HepG2 (cell line): ENCODE measurements around the gene ADAMTS17. TPM values are rescaled to one million over a fixed set of nuclear protein-coding genes. Genes with fewer than 3 reads are reported as not detected.

Source experiments
- ATAC-seq: fragments of 200-7000 bp; cut with Tn5 transposase; 3 replicates; pipeline ENCODE4 v1.9.1; 2020; ENCODE audit warnings: mild to moderate bottlenecking, moderate library complexity
- BruUV-seq: library from RNA; stranded (reverse); fragments of 400-500 nt; replicated peaks from 2 replicates; lab custom pipeline; 2021; lab: Mats Ljungman, UMichigan
- CTCF ChIA-PET: fragments of 300-600 bp; formaldehyde crosslinking; extraction: SDS; loops from one replicate; lab custom pipeline; 2021; ENCODE audit warnings: low total read pairs, inconsistent platforms, low intra/inter-chr PET ratio; lab: Yijun Ruan, JAX
- POLR2A ChIA-PET: fragments of 350-600 bp; sonication (Branson Sonifier 250); formaldehyde crosslinking; loops from one replicate; lab custom pipeline; 2020; ENCODE audit warnings: antibody characterized with exemption, inconsistent platforms; lab: Yijun Ruan, JAX
- DNase-seq: peaks from one replicate; pipeline ENCODE4 v3.0.0-alpha.2; 2015; ENCODE audit warnings: low spot score
- FAIRE-seq: peaks from 3 replicates; lab custom pipeline; 2011; peaks lifted over from hg19 to GRCh38; lab: Jason Lieb, UNC
- H2AFZ ChIP-seq: one replicate; pipeline ENCODE4 v1.6.1; 2011; ENCODE audit warnings: low read length, inconsistent platforms
- H3K27ac ChIP-seq: fragments of 300-600 bp; 3 replicates; pipeline ENCODE4 v1.8.0; 2011; ENCODE audit warnings: mixed run types, mild to moderate bottlenecking, mixed read lengths, low read length, inconsistent platforms; ENCODE audit not compliant: insufficient read depth; ENCODE audit errors: extremely low read length
- H3K27me3 ChIP-seq, 2 experiments: fragments of 200-600 bp in 1 of 2; 2 replicates in 1 of 2; 3 replicates in 1 of 2; pipeline versions ENCODE4 v1.6.0 to v1.8.0; 2011; ENCODE audit warnings: low read length in 2 of 2, mild to moderate bottlenecking in 2 of 2, moderate library complexity in 2 of 2, inconsistent platforms in 1 of 2; ENCODE audit not compliant: insufficient read depth in 2 of 2, control insufficient read depth in 1 of 2
- H3K36me3 ChIP-seq, 2 experiments: fragments of 200-600 bp in 1 of 2; replicated peaks in 1 of 2; 2 replicates in 1 of 2; 3 replicates in 1 of 2; pipeline versions ENCODE4 v1.5.1 to v1.8.0; 2011; ENCODE audit warnings: low read length in 2 of 2, inconsistent platforms in 1 of 2; ENCODE audit not compliant: insufficient read depth in 2 of 2, control insufficient read depth in 1 of 2
- H3K4me1 ChIP-seq: 2 replicates; pipeline ENCODE4 v1.5.1; 2012; ENCODE audit warnings: low read length, inconsistent platforms; ENCODE audit not compliant: insufficient read depth
- H3K4me2 ChIP-seq: 2 replicates; pipeline ENCODE4 v1.6.0; 2011; ENCODE audit warnings: low read depth, low read length, inconsistent platforms
- H3K4me3 ChIP-seq, 3 experiments: fragments of 200-600 bp in 1 of 3; sonication (generic), shearing (Covaris generic) in 1 of 3; replicated peaks in 1 of 3; 2 replicates each; pipeline ENCODE4 v1.5.1; 2011 to 2016; ENCODE audit warnings: low read length in 3 of 3, inconsistent platforms in 2 of 3, low read depth in 2 of 3, mild to moderate bottlenecking in 2 of 3, control low read depth in 1 of 3, mixed read lengths in 1 of 3; ENCODE audit not compliant: insufficient read depth in 1 of 3
- H3K79me2 ChIP-seq: one replicate; pipeline ENCODE4 v1.6.1; 2011; ENCODE audit warnings: low read length, inconsistent platforms; ENCODE audit not compliant: insufficient read depth
- H3K9ac ChIP-seq: 2 replicates; pipeline ENCODE4 v1.6.0; 2011; ENCODE audit warnings: mild to moderate bottlenecking, low read depth, low read length, inconsistent platforms; ENCODE audit not compliant: insufficient read depth
- H3K9me3 ChIP-seq: 2 replicates; pipeline ENCODE4 v1.5.1; 2012; ENCODE audit warnings: mild to moderate bottlenecking, low read length
- H4K20me1 ChIP-seq: 2 replicates; pipeline ENCODE4 v1.6.0; 2011; ENCODE audit warnings: inconsistent platforms, mild to moderate bottlenecking, low read length, moderate library complexity; ENCODE audit not compliant: insufficient read depth
- CCAR2 ChIP-seq: fragments of 200-400 bp; formaldehyde crosslinking; optimal IDR thresholded peaks from 2 replicates; pipeline ENCODE3; 2018; ENCODE audit warnings: low read depth, mild to moderate bottlenecking, low read length, moderate library complexity
- MED13 ChIP-seq: sonication (generic); formaldehyde crosslinking; IDR thresholded peaks from 2 replicates; pipeline ENCODE4 v1.5.0; 2020; ENCODE audit warnings: missing genetic modification reagents
- TFDP2 ChIP-seq: sonication (generic); formaldehyde crosslinking; IDR thresholded peaks from 2 replicates; pipeline ENCODE4 v1.4.0; 2020; ENCODE audit warnings: missing genetic modification reagents
- ZHX1 ChIP-seq: sonication (generic); formaldehyde crosslinking; IDR thresholded peaks from 2 replicates; pipeline ENCODE4 v1.8.1; 2022; ENCODE audit warnings: low read depth, mild to moderate bottlenecking, missing genetic modification reagents
- ZNF280D ChIP-seq: sonication (generic); formaldehyde crosslinking; IDR thresholded peaks from 2 replicates; pipeline ENCODE4 v1.5.1; 2020; ENCODE audit warnings: mild to moderate bottlenecking, missing genetic modification reagents
- ZNF501 ChIP-seq: sonication (generic); formaldehyde crosslinking; IDR thresholded peaks from 2 replicates; pipeline ENCODE4 v1.5.1; 2020; ENCODE audit warnings: mild to moderate bottlenecking, moderate library complexity, missing genetic modification reagents
- ZNF510 ChIP-seq: sonication (generic); formaldehyde crosslinking; IDR thresholded peaks from 2 replicates; pipeline ENCODE4 v1.4.0; 2020; ENCODE audit warnings: low read depth, mild to moderate bottlenecking, missing genetic modification reagents
- ZNF616 ChIP-seq: sonication (generic); formaldehyde crosslinking; IDR thresholded peaks from 2 replicates; pipeline ENCODE4 v1.5.0; 2020; ENCODE audit warnings: low read depth, mild to moderate bottlenecking, missing genetic modification reagents
- ZNF619 ChIP-seq: sonication (generic); formaldehyde crosslinking; IDR thresholded peaks from 2 replicates; pipeline ENCODE4 v1.4.0; 2020; ENCODE audit warnings: mild to moderate bottlenecking, missing genetic modification reagents
- ZNF747 ChIP-seq: sonication (generic); formaldehyde crosslinking; IDR thresholded peaks from 2 replicates; pipeline ENCODE4 v1.8.1; 2023; ENCODE audit warnings: missing genetic modification reagents, mild to moderate bottlenecking, borderline replicate concordance
- WGBS: methylation state at CpG from one replicate; pipeline ENCODE4 v1.1.6; 2017; ENCODE audit warnings: low lambda C conversion rate; 5-methylcytosine and 5-hydroxymethylcytosine counted together
- in situ Hi-C: cut with HindIII; loops from 2 replicates; pipeline ENCODE4 v1.10.0; 2017; ENCODE audit warnings: low pct_unique_long_range_greater_than_20kb; ENCODE audit not compliant: extremely low pct_ligation_motif_present
- intact Hi-C: fragments of 100-400 bp; cut with micrococcal nuclease; formaldehyde crosslinking; loops from one replicate; pipeline ENCODE4 v1.10.0; 2022; ENCODE audit not compliant: unreplicated experiment
- polyA plus RNA-seq, 8 experiments: library from polyadenylated mRNA; depleted of rRNA in 3 of 8; stranded (reverse) in 7 of 8; unstranded in 1 of 8; fragments of >200 nt; fragmentation: Illumina TruSeq in 4 of 8; extraction: Trizol in 4 of 8; gene quantifications; 2 replicates each; pipeline versions ENCODE4 v1.2.1 to v1.2.3, GENCODE V29; 2011 to 2016; ENCODE audit warnings: low read depth in 4 of 8, missing spikeins in 1 of 8, mixed read lengths in 1 of 8; ENCODE audit not compliant: insufficient read depth in 1 of 8
- total RNA-seq, 5 experiments: library from RNA; depleted of rRNA; stranded (reverse); fragments of >200 nt; fragmentation: Illumina TruSeq; extraction: Trizol; gene quantifications; 2 replicates each; pipeline ENCODE4 v1.2.3, GENCODE V29; 2016; ENCODE audit warnings: low read depth in 1 of 5
- TF ChIP-seq, protein P1 (sequence below): sonication (generic); formaldehyde crosslinking; IDR thresholded peaks from 2 replicates; pipeline ENCODE4 v1.8.0; 2022; ENCODE audit warnings: mild to moderate bottlenecking, missing genetic modification reagents, borderline replicate concordance
- TF ChIP-seq, protein P2 (sequence below): IDR thresholded peaks from 2 replicates; pipeline ENCODE4 v1.6.1; 2016; ENCODE audit warnings: missing genetic modification reagents, missing compliant biosample characterization

The ADAMTS17 gene
- total and polyA plus RNA-seq, 2 of the 13 experiments (the other 11 are each of a cell fraction or from before 2014, with no cell fraction given) = 0.02 to 0.04 TPM

DNA sequence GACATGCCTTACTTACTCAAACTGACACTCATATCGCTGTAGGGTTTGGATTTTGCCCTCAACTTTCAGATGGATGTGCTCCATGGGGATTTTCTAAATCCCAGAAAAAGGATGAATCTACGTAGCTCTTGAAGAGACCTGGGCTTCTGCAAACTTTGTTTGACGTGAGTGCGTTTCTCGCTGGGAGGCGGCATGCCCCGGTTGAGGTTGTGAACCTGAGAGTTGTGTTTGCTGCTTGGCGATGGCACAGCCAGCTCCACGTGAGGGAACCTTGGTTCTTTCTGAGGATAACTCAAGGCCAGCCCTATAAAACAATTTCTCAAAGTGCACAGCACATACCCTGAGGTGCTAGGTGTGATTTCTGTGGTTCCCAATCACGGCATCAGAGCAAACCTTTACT lies 209.5 kb downstream of the ADAMTS17 start:
- Histone ChIP-seq H3K9me3 (no peaks in the 10 kb centered on the region), H3K4me3 (0 out of 6 replicates have a peak overlapping the region, but pooled peaks of 1 of the 3 experiments have one; percentile 55), H3K27me3 (peaks cover 1 to 4% of the 10 kb centered on the region in 2 experiments; a peak in 1 of 5 replicates), H3K36me3 (no peaks in the 10 kb centered on the region), H3K4me2 (peak overlapping the region; percentile 87), H4K20me1 (no peaks in the 10 kb centered on the region), H3K27ac (no peak overlapping the region), H2AFZ (no peak overlapping the region), H3K79me2 (no peaks in the 10 kb centered on the region), H3K4me1 (peaks cover 14% of the 10 kb centered on the region), H3K9ac (no peak overlapping the region)
- TF ChIP-seq ZNF747 (0 out of 2 replicates have a peak, but pooled peaks have one; percentile 0), ZNF510 (CRISPR knock-in tag) (0 out of 2 replicates have a peak, but pooled peaks have one; percentile 10), ZNF280D (CRISPR knock-in tag) (no peak), CCAR2 (no peak), ZNF501 (CRISPR knock-in tag) (0 out of 2 replicates have a peak, but pooled peaks have one; percentile 12), ZHX1 (CRISPR knock-in tag) (no peak), TFDP2 (peak; percentile 7; the same call in 1 of the 2 replicates), ZNF616 (CRISPR knock-in tag) (no peak), ZNF619 (CRISPR knock-in tag) (0 out of 2 replicates have a peak, but pooled peaks have one; percentile 13), MED13 (CRISPR knock-in tag) (no peak)
- TF ChIP-seq, protein P1, sequence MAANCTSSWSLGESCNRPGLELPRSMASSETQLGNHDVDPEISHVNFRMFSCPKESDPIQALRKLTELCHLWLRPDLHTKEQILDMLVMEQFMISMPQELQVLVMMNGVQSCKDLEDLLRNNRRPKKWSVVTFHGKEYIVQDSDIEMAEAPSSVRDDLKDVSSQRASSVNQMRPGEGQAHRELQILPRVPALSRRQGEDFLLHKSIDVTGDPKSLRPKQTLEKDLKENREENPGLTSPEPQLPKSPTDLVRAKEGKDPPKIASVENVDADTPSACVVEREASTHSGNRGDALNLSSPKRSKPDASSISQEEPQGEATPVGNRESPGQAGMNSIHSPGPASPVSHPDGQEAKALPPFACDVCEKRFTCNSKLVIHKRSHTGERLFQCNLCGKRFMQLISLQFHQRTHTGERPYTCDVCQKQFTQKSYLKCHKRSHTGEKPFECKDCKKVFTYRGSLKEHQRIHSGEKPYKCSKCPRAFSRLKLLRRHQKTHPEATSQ (CRISPR knock-in tag) = no peak
- TF ChIP-seq, protein P2, sequence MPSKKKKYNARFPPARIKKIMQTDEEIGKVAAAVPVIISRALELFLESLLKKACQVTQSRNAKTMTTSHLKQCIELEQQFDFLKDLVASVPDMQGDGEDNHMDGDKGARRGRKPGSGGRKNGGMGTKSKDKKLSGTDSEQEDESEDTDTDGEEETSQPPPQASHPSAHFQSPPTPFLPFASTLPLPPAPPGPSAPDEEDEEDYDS (CRISPR knock-in tag) = no peak
- ATAC-seq (no peak), DNase-seq (no peak), FAIRE-seq (no peak)
- CTCF ChIA-PET = interaction anchor here (2.0 kb wide), 1 partner anchor 340 kb away, joined by 7 read pairs; no protein-coding TSS in a partner anchor
- POLR2A ChIA-PET = no interaction called here
- no TSS peak for BruUV-seq
- intact Hi-C loops = loop anchor here (5.0 kb wide), 1 partner anchor 205 kb away; no protein-coding TSS in a partner anchor
- 81% methylated on average over 8 of the region's 10 CpGs for WGBS
- in situ Hi-C loops = loop anchor here (25.0 kb wide), 1 partner anchor 870 kb away; the partner anchor contains the start of gene LRRC28
